NT2/D1 (cell line): ENCODE measurements around the gene GNB5.

Experiments
- SUZ12 ChIP-seq: IDR thresholded peaks from 2 replicates; pipeline ENCODE4 v1.6.1; 2011; ENCODE audit not compliant: insufficient read length, insufficient read depth; ENCODE audit errors: extremely low read depth
- YY1 ChIP-seq: IDR thresholded peaks from 2 replicates; pipeline ENCODE4 v1.6.1; 2011; ENCODE audit not compliant: insufficient read length, insufficient read depth
- ZNF274 ChIP-seq: IDR thresholded peaks from 2 replicates; pipeline ENCODE4 v1.6.1; 2011; ENCODE audit warnings: mild to moderate bottlenecking, low read depth, low read length

DNA sequence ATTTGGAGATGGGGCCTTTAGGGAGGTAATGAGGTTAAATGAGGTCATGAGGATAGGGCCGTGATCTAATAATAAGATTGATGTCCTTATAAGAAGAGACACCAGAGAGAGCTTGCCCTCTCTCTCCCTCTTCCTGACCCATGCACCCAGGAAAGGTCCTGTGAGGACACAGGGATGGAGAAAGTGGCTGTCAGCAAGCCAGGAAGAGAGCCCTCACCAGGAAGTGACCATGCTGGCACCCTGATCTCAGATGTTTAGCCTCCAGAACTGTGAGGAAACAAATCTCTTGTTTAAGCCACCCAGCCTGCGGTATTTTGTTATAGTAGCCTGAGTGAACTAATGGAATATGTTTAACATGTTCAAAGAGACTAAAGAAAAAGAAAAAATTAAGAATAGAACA, 15.3 kb upstream of the GNB5 start:
- TF ChIP-seq ZNF274 (no peak), SUZ12 (no peak), YY1 (no peak)
